Measurements from ENCODE around the gene ATAD3C.
"Not testable (repeated sequence)": the region's sequence is repeated elsewhere in the genome, so short reads cannot be mapped to it uniquely, and the experiment has no call there.

ATAD3C gene

DNA sequence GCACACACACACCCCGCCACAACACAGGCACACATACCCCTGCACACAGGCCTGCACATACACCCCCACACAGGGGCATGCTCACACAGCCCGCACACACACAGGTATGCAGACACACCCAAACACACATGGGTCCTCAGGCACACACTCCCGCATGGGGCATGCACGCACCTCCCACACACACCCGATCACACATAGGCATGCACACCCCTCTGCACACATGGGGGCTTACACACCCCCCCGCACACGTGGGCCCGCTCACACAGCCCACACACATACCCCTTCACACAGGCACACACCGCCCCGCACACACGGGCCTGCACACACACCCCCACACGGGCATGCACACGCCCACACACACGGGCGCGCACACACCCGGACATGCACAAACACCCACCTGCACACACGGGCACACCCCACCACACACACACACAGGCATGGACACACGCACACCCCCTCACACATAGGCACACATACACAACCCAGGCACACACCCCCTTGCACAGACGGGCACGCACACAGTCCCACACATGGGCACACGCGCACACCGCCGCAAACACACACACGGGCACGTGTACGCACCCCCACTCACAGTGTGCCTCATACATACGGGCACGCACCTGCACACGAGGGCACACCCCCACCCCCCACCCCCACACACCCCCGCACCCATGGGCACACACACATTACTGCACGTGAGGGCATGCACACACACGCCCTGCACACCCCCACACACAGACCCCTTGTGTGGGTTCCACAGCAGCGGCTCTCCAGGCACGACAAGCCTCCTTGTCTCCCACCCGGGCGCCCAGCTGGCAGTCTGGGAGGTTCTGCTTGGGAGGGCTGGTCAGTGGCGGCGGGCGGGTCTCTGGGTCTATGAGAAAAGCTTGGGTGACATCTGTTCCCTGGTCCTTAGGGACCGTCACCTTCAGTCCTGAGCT lies 30.3 kb downstream of the ATAD3C start:
- no peak for DNase-seq

DNA sequence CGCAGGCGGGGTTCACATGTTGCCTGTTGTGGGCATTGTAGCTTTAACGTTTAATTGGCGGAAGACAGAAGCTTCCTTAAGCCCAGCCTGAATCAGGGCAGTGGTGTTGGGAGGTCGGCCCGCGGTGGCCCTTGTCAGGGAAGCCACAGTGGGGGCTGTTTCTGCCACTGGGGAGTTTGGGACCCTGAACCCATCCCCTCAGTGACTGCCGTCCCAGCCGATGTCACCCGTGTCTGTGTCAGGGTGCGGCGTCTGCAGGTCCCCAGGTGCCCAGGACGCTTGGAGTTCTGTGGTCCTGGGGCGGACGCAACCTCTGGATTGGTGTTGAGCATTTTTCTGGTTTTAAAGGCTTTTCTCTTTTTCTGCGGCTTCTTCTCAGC lies 31.0 kb downstream of the ATAD3C start:
- not testable (repeated sequence) for DNase-seq

DNA sequence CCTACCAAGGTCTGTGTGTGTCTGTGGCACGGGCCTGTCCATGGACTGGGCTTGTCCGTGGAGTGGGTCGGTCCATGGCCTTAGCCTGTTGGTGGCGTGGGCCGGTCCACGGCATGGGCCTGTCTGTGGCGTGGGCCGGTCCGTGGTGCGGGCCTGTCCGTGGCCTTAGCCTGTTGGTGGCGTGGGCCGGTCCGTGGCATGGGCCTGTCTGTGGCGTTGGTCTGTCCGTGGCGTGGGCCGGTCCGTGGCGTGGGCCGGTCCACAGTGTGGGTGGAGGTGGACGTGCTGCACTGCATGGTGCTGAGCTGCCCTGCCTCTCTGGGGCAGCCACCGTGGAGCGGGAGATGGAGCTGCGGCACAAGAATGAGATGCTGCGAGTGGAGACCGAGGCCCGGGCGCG lies 32.3 kb downstream of the ATAD3C start:
- not testable (repeated sequence) for DNase-seq

DNA sequence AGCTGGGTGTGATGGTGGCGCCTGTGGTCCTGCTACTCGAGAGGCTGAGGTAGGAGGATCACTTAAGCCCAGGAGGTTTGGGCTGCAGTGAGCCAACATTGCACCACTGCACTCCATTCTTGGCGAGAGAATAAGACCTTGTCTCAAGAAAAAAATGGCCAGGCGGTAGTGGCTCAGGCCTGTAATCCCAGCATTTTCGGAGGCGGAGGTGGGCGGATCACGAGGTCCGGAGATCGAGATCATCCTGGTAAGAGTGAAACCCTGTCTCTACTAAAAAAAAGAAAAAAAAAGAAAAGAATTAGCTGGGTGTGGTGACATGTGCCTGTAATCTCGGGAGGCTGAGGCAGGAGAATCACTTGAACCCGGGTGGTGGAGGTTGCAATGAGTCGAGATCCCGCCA lies 33.4 kb downstream of the ATAD3C start:
- no peak for DNase-seq

DNA sequence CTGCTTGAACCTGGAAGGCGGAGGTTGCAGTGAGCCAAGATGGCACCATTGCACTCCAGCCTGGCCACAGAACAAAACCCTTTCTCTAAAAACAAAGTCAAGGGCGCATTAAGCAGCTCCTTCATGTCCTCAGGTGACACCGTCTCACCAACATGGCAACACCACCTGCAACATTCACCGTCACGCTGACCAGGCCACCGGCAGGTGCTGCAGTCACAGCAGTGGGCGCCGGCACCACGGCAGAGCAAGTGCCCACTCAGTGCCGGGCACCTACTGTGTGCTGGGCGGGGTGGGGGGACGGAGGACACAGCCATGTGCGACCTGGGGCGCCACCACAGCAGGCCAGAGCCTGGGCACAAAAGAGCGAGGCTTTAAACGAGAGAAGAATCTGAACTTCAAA lies 34.2 kb downstream of the ATAD3C start:
- DNase-seq: no peak

DNA sequence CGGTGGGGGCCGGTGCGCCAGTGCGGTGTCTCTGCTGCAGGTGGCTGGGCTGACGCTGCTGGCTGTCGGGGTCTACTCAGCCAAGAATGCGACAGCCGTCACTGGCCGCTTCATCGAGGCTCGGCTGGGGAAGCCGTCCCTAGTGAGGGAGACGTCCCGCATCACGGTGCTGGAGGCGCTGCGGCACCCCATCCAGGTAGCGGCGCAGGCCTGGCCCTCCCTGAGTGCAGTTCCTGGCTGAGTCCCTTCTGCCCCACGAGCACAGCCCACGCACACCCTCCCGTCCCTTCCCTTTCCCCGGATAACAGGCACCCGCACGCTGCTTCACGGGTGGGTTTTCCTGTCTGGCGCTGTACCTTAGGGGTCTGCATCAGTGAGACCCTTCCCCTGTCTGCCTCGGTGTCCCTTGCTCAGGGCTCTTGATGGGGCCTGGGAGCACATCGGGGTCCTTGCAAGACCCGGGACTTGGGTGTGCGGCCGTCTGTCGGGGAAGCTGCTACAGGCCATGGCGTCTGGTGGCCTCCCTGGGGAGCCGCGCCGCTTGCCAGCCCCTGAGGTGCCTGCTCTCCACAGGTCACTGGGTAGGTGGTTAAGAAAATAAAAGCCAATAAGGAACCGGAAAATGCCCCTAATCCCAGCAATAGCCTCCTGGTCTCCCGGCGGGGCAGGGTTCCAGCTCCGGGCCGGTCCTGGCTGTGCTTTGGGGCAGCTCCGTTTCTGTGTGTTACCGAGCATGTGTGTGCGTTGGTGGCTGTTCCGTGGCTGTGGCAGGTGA lies 35.7 kb downstream of the ATAD3C start:
- DNase-seq: not testable (repeated sequence)

DNA sequence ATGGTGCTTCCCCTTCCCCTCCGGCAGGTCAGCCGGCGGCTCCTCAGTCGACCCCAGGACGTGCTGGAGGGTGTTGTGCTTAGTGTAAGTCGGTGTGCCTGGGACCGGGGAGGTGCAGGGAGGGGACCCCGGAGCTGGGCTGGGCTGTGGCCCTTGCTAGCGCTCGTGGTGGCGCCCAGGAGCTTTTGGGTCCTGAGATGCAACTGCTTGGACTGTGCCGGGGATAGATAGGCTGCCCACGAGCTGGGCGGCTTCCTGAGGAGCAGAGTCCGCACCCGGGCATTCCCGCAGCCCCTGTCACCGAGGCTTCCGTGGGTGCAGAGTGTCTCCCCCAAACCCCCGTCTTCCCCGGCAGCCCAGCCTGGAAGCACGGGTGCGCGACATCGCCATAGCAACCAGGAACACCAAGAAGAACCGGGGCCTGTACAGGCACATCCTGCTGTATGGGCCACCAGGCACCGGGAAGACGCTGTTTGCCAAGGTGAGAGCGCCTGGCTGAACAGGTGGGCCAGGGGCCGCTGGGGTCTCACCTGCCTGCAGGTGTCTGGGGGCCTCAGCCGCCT lies 36.3 kb downstream of the ATAD3C start:
- not testable (repeated sequence) for DNase-seq

DNA sequence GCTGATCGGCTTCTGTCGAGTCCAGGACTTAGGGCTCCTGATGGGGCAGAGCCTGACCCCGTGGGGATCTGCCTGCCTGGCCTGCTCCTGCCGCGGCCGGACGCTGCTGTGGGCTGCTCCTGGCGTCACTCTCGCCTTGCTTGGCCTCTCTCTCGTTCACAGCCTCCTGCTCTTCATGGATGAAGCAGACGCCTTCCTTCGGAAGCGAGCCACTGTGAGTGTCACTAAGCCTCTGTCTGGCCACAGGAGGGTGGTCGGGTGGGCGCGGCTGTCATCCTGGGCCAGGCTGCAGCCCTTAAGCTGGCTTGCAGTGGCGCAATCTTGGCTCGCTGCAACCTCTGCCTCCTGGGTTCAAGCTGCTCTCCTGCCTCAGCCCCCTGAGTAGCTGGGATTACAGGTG lies 38.2 kb downstream of the ATAD3C start:
- DNase-seq: no peak

DNA sequence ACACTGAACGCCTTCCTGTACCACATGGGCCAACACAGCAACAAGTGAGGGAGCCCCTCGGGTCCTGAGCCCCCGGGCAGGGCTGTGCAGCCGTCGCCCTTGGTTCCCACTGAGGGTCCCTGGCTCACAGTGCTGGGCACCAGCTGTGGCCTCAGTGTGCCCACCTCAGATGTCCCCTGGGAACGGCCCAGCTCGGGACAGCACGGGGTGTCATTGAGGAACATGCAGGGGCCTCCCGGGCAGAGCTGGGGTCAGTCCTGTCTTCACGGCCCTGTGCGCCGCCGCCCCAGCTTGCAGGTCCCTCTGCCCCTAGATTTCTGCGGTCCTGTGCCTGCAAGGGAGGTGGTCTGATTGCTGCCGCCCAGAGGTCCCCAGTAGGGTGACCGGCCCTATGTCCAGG lies 39.7 kb downstream of the ATAD3C start:
- DNase-seq: no peak

DNA sequence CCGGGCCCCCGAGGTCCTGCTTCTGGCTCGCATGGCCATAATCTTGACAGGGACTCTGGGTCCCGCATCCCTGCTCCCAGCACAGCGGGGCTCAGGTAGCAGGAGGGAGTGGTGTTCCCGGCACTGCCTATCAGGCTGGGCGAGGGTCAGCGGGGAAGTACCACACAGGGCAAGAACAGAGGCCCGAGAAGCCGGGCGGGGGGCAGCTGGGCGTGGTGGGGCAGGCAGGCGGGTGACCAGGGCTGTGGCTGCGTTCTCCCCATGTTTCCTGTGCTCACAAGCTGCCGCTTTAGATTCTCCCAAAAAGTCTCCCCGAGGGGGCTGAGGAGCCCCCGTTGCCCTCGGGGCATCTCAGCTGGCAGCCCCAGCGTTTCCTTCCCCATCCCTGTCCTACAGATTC lies 40.4 kb downstream of the ATAD3C start:
- no peak for DNase-seq

DNA sequence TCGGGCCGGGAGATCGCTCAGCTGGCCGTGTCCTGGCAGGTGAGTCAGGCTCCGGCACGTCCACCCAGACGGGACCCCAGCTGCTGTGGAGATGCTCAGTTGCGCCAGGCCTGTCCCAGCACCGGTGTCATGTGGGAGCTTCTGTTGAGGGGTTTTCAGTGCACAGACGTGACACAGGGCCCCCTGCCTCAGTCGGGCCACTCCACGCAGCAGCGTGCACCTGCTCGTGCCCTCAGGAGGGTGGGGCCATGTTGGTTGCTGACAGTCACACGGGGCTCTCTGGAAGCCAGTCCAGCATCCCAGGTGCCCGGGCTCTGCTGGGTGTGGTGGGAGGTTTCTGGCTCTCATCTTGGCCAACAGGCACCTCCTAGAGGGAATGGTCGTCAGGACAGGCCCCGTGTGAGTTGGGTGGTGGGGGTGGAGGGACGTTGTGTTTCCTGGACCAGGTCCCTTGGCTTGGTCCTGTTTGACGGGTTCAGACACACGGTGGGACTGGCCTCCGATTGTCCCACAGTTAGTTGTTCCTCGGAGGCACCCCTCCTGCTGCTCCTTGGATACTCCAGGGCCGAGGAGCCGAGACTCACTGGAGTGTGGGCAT lies 41.2 kb downstream of the ATAD3C start:
- DNase-seq: no peak

DNA sequence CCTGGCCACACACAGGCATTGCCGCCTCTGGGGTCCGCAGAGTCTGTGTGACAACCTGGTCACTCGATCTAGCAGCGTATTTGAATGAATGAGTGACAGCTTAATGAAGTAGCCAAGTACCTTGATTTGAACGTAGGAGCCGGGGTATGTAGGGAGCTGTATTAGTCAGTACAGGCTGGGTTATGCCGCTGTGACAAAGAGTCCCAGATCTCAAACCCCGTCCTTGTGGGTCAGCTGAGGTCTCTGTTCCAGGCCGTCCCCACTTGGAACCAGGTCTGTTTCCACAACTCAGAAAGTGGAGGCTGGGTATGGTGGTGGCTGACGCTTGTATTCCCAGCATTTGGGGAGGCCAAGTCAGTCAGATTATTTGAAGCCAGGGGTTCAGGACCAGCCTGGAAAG lies 42.1 kb downstream of the ATAD3C start:
- DNase-seq: no peak

DNA sequence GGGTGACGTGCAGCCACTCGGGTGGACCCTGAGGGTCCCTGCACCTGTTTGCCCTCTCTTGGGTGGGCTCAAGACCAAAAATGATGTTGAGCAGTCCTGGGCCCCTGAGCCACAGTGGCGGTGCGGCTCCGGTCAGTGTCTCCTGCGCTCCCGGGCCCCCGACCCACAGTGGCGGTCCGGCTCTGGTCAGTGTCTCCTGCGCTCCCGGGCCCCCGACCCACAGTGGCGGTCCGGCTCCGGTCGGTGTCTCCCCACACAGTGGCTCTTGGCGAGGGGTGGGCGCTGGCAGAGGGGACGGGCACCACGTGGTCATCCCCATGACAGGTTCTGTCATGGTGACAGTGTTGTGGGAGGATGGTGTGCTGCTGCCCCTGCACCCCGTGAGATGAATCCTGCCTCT lies 44.8 kb downstream of the ATAD3C start:
- not testable (repeated sequence) for DNase-seq

DNA sequence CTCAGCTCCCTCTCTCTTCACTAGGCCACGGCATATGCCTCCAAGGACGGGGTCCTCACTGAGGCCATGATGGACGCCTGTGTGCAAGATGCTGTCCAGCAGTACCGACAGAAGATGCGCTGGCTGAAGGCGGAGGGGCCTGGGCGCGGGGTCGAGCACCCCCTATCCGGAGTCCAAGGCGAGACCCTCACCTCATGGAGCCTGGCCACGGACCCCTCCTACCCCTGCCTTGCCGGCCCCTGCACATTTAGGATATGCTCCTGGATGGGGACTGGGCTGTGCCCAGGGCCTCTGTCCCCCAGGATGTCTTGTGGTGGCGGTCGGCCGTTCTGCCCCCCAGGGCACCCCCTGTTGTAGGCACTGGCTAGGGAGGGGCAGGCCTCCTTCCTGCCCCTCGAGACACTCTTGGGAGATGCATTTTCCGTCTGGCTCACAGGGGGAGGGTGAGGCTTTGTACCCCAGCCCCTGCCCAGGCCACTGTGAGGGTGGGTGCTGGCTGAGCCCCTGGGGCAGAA lies 46.0 kb downstream of the ATAD3C start:
- DNase-seq: not testable (repeated sequence)

DNA sequence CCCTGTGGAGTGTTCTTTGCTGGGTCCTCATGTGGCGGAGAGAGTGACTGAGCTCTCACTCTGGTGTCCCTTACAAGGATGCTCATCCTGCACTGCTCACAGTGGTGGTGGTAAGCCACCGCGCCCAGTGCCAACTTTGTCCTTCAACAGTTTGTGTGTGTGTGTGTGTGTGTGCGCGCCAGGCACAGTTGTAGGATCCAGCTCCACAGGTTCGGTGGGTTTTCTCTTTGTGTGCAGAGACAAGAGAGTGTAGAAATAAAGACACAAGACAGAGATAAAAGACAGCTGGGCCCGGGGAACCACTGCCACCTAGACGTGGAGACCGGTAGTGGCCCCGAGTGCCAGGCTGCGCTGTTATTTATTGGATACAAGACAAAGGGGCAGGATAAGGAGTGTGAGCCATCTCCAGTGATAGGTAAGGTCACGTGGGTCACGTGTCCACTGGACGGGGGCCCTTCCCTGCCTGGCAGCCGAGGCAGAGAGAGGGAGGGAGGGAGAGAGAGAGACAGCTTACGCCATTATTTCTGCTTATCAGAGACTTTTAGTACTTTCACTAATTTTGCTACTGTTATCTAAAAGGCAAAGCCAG lies 55.4 kb downstream of the ATAD3C start:
- DNase-seq: peak; percentile 65 to 78

DNA sequence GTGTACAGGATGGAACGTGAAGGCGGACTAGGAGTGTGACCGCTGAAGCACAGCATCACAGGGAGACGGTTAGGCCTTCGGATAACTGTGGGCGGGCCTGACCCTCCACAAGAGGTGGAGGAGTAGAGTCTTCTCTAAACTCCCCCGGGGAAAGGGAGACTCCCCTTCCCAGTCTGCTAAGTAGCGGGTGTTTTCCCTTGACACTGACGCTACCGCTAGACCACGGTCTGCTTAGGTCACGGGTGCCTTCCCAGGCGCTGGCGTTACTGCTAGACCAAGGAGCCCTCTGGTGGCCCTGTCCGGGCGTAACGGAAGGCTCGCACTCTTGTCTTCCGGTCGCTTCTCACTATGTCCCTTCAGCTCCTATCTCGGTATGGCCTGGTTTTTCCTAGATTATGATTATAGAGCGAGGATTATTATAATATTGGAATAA lies 55.9 kb downstream of the ATAD3C start:
- DNase-seq: peak; percentile 43

DNA sequence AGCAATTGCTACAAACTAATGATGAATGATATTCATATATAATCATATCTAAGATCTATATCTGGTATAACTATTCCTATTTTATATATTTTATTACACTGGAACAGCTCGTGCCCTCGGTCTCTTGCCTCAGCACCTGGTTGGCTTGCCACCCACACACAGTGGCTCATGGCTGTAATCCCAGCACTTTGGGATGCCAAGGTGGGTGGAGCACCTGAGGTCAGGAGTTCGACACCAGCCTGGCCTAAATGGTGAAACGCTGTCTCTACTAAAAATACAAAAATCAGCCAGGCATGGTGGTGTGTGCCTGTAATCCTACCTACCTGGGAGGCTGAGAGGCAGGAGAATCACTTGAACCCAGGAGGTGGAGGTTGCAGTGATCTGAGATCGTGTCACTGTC lies 56.3 kb downstream of the ATAD3C start:
- peak in 1 of 2 experiments; percentile 23 for DNase-seq

DNA sequence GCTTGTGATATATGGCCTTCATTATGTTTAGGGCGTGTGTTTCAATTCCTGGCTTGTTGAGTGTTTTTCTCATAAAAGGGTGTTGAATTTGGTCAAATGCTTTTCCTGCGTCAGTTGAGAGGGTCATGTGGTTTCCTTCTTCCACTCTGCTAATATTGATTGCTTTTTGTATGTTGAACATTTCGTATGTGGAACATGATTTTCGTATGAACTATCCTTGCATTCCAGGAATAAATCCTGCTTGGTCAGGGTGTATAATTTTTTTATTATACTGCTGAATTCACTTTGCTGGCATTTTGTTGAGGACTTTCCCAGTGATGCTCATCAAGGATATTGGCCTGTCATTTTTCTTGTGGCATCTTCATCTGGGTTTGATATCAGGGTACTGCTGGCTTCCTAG lies 57.8 kb downstream of the ATAD3C start:
- no peak for DNase-seq

DNA sequence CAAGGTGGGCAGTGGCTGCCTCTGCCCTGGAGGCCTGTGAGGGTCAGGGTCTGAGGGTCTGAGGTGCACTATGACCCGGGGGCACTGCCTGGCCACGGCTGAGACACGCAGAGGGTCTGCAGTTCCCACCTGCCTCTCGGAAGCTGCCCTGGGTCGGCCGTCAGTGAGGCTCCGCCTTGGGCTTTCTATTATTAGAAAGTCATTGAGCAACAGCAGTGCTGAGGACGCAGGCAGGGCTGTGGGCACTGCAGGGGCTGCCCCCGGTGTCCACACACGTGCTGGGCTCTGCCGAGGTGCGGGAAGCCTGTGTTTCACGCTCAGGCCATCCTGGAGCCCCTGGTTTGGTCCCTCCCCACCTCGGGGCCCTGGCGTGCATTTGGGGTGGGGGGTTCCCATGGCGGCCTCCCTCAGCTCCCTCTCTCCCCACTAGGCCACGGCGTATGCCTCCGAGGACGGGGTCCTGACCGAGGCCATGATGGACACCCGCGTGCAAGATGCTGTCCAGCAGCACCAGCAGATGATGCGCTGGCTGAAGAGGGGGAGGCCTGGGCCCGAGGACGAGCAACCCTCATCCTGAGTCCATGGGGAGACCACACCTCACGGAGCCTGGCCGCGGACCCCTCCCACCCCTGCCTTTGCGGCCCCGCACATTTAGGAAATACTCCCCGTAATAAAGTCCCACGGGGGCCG lies 59.4 kb downstream of the ATAD3C start:
- DNase-seq: not testable (repeated sequence)

DNA sequence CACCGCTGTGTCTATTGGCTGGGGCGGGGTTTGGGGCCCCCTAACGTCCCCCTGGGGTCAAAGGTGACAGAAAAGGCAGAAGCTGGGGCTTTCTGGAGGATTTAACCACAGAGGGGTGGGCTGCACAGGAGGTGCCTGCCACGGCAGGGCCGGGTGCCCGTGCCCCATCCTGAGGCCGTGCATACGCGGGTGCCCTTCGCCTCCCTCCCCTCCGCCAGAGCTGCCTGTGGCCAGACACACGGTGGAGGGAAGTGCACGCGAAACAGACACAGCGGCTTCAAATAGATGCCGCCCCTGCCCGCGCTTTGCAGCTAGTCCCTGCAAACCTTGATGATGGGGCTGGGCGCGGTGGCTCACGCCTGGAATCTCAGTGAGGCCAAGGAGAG lies 60.0 kb downstream of the ATAD3C start:
- DNase-seq: not testable (repeated sequence)

DNA sequence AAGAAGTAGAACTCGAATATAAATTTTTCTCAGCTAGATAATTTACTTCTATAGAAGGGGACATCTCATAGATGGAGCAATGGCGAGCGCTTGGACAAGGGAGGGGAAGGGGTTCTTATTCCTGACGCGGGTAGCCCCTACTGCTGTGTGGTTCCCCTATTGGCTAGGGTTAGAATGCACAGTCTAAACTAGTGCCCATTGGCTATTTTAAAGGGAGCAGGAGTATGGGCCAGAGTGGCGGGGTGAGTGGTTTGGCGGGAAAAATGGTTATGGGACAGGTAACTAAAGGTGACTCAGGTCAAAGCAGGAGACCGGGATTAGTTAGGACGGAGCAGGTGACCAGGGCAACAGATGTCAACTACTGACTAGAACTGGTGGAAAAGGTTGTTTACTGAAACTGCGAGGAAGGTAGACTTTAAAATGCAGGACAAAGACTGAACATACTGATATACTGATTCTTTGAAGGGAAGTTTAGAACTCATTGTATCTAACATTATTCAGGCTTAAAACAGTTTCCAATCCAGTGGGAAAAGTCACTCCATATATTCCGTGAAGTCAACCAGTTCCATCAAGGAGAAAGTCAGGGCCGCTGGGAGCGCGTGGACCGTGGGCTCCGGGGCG lies 61.5 kb downstream of the ATAD3C start:
- peak; percentile 55 to 71 for DNase-seq
